ENCODE results near the gene CHST1.

The CHST1 gene

DNA sequence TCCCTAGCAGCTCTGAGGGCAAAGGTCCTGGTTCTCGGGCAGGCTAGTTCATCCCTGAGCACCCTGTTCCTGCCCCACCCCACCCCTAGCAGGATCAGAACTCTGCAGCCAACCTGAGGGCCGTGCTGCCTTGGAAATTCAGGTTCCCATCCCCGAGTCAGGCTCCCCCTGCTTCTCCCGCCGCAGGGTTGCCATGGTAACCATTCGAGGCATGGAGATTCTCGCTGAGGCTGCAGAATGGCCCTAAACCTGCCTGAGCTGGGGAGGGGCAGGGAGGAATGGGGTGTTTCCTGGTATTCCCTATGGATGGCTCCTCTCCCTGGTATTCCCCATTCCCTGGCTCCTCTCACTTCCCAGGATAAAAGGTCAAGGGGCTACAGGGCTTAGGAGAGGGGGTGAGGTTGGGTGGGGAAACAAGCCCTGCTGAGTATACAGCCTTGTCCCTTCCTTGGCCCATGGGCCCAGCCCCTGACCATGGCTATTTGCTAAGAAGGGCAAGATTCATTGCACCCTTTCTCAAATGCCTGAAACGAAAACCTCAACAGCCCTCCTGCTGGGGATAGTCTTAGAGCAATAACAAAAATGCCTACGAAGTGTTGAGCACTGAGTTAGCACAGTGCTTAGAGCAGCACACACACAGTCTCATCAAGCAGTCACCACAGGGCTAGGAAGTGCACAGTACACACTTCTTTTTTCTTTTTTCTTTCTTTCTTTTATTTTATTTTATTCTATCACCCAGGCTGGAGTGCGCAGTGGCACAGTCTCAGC, 58.7 kb downstream of the CHST1 start:
- H3K36me3 ChIP-seq (ENCODE audit: insufficient read depth, low read length), result no peaks in the 10 kb centered on the region
- H3K79me2 ChIP-seq (ENCODE audit: insufficient read depth, low read length), result no peaks in the 10 kb centered on the region

DNA sequence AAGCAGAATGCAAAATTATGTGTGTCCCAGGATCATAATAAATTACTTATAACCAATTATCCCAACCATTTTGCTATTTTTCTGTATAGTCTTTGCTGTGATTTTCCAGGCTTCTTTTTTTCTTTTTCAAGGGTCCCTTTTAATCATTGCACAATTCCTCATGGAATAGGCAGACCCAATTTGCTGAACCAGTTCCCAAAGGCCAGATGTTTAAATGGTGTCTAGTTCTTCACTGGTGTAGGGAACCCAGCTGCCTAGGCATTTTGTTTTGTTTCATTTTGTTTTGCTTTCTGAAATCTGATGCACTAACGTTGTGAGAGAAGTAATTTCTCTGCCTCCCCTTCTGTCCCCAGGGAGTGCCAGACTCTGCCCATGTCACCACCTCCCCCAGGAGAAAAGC, 60.4 kb downstream of the CHST1 start:
- Histone ChIP-seq H3K27ac (ENCODE audit: low read depth, low read length, poor library complexity, severe bottlenecking) (no peak overlapping the region), H3K4me1 (ENCODE audit: insufficient read depth, low read length, severe bottlenecking) (no peaks in the 10 kb centered on the region), H3F3A (ENCODE audit: insufficient read depth, low read length) (no peaks in the 10 kb centered on the region), H4K20me1 (ENCODE audit: insufficient read depth, low read length) (no peaks in the 10 kb centered on the region), H3K36me3 (ENCODE audit: insufficient read depth, low read length) (no peaks in the 10 kb centered on the region), H3K4me3 (ENCODE audit: low read depth, low read length, poor library complexity, severe bottlenecking) (no peak overlapping the region), H3K9me3 (ENCODE audit: low read length) (no peaks in the 10 kb centered on the region), H3K27me3 (ENCODE audit: insufficient read depth, low read length) (no peaks in the 10 kb centered on the region; the same call in 1 of the 2 replicates), H3K79me2 (ENCODE audit: insufficient read depth, low read length) (no peaks in the 10 kb centered on the region), H3K9me2 (ENCODE audit: low read depth, low read length) (no peaks in the 10 kb centered on the region), H3K9ac (ENCODE audit: low read length) (no peak overlapping the region), H3K4me2 (ENCODE audit: low read length) (no peak overlapping the region), H2AFZ (ENCODE audit: low read length) (no peak overlapping the region)
- no peak for TF ChIP-seq EZH2 (IDR thresholded peaks at IDR 0.05; ENCODE audit: borderline replicate concordance, low read length)
- TF ChIP-seq, protein P1, sequence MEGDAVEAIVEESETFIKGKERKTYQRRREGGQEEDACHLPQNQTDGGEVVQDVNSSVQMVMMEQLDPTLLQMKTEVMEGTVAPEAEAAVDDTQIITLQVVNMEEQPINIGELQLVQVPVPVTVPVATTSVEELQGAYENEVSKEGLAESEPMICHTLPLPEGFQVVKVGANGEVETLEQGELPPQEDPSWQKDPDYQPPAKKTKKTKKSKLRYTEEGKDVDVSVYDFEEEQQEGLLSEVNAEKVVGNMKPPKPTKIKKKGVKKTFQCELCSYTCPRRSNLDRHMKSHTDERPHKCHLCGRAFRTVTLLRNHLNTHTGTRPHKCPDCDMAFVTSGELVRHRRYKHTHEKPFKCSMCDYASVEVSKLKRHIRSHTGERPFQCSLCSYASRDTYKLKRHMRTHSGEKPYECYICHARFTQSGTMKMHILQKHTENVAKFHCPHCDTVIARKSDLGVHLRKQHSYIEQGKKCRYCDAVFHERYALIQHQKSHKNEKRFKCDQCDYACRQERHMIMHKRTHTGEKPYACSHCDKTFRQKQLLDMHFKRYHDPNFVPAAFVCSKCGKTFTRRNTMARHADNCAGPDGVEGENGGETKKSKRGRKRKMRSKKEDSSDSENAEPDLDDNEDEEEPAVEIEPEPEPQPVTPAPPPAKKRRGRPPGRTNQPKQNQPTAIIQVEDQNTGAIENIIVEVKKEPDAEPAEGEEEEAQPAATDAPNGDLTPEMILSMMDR (IDR thresholded peaks at IDR 0.05; ENCODE audit: low read length), result no peak

More for the DNA sequence above, 58.7 kb downstream of the CHST1 start:
- Histone ChIP-seq H3K4me2 (ENCODE audit: low read length) (no peak overlapping the region), H3K4me3 (ENCODE audit: low read depth, low read length, poor library complexity, severe bottlenecking) (no peak overlapping the region), H3K4me1 (ENCODE audit: insufficient read depth, low read length, severe bottlenecking) (no peaks in the 10 kb centered on the region), H2AFZ (ENCODE audit: low read length) (no peak overlapping the region), H3K9me2 (ENCODE audit: low read depth, low read length) (no peaks in the 10 kb centered on the region), H3K9me3 (ENCODE audit: low read length) (no peaks in the 10 kb centered on the region), H3F3A (ENCODE audit: insufficient read depth, low read length) (no peaks in the 10 kb centered on the region), H3K27me3 (ENCODE audit: insufficient read depth, low read length) (no peaks in the 10 kb centered on the region), H4K20me1 (ENCODE audit: insufficient read depth, low read length) (no peaks in the 10 kb centered on the region), H3K9ac (ENCODE audit: low read length) (no peak overlapping the region), H3K27ac (ENCODE audit: low read depth, low read length, poor library complexity, severe bottlenecking) (no peak overlapping the region)
- TF ChIP-seq, protein P1 (IDR thresholded peaks at IDR 0.05; ENCODE audit: low read length), result no peak
- no peak for TF ChIP-seq EZH2 (IDR thresholded peaks at IDR 0.05; ENCODE audit: borderline replicate concordance, low read length)

DNA sequence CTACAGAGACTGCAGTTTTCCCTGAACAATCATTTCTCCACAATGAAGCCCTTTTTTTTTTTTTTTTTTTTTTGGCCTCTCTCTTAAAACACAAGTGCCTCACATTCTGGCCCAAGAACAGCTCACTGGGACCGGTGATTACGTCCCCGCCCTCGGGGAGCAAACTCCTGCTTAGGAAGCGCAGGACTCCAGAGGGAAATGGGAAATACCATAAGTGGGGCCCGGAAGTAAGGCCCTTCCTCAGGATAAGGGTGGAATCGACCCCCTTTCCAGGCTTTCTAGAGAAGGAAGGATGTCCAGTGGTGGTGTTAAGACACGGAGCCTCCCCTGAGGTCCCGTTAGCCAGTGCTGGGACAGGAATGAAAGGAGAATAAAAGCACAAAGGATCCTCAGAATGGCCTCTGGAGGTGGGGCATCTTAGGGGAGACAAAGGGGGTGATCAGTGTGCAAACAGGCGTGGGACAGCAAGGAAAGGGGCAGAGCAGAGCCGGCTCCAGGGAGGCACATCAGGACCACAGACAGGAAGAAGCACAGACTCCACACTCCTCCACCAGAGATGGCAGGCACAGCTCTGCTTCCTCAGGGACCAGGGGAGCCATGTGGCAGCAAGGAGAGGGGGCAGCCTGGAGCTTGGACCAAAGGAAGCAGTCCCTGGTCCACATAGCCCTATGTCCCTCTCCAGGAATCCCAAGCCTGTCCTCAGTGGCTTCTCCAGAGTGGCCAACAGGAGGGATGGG, 61.3 kb downstream of the CHST1 start:
- no peaks in the 10 kb centered on the region for H3K9me3 ChIP-seq (ENCODE audit: low read length)
- H3K27me3 ChIP-seq (ENCODE audit: insufficient read depth, low read length), result no peaks in the 10 kb centered on the region; the same call in 1 of the 2 replicates
- no peaks in the 10 kb centered on the region for H3K9me2 ChIP-seq (ENCODE audit: low read depth, low read length)
- H3K36me3 ChIP-seq (ENCODE audit: insufficient read depth, low read length), result no peaks in the 10 kb centered on the region
- no peaks in the 10 kb centered on the region for H3K79me2 ChIP-seq (ENCODE audit: insufficient read depth, low read length)
- H3K4me2 ChIP-seq (ENCODE audit: low read length), result no peak overlapping the region
- no peak for TF ChIP-seq EZH2 (IDR thresholded peaks at IDR 0.05; ENCODE audit: borderline replicate concordance, low read length)
- TF ChIP-seq, protein P1 (IDR thresholded peaks at IDR 0.05; ENCODE audit: low read length), result no peak
- H3K4me1 ChIP-seq (ENCODE audit: insufficient read depth, low read length, severe bottlenecking), result no peaks in the 10 kb centered on the region
- no peaks in the 10 kb centered on the region for H3F3A ChIP-seq (ENCODE audit: insufficient read depth, low read length)
- H3K27ac ChIP-seq (ENCODE audit: low read depth, low read length, poor library complexity, severe bottlenecking), result no peak overlapping the region
- H2AFZ ChIP-seq (ENCODE audit: low read length), result no peak overlapping the region
- no peaks in the 10 kb centered on the region for H4K20me1 ChIP-seq (ENCODE audit: insufficient read depth, low read length)
- no peak overlapping the region for H3K9ac ChIP-seq (ENCODE audit: low read length)
- no peak overlapping the region for H3K4me3 ChIP-seq (ENCODE audit: low read depth, low read length, poor library complexity, severe bottlenecking)

All from OCI-LY1 (cell line).